ENCODE results near the gene SETD7.

Gene SETD7

DNA sequence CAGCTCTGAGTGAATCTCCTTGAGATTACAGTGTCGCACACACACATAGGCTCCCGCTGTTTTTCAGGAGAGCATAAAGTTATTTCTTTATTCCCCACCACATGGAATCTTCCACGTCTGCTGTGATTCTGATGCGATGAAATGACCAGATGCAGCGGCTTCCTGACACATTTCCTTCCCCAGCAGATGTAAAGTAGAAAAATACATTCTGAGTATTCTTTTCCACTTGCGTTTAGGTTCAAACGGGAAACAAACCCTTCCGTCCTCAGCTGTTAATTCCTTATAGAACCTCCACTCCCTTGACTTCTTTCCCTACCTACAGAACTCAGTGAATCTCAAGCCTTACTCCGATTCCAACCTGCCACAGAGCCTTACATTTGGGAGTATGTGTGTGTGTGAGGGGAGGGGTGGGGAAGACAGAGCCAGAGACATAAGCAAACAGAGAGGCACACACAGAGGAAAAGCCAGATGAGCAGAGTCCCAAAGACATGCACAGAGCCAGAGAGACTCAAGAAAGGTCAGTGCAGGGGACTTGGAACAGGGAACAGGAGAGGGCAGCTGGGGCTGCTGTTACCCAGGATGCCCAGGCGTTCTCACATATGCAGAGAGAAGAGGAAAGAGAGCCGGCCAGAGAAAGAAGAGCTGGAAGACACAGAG, 47.3 kb downstream of the SETD7 start:
- no peak for ATAC-seq
- TF ChIP-seq ARNTL (CRISPR knock-in tag; IDR thresholded peaks at IDR 0.05; ENCODE audit: borderline replicate concordance, low read depth) (no peak), ZNF70 (CRISPR knock-in tag; IDR thresholded peaks at IDR 0.05) (no peak), PPARA (CRISPR knock-in tag; IDR thresholded peaks at IDR 0.05; ENCODE audit: borderline replicate concordance) (no peak), ZFP30 (CRISPR knock-in tag; IDR thresholded peaks at IDR 0.05) (no peak), ISL1 (CRISPR knock-in tag; IDR thresholded peaks at IDR 0.05) (no peak), RARB (CRISPR knock-in tag; IDR thresholded peaks at IDR 0.05) (no peak), ZC3H10 (CRISPR knock-in tag; IDR thresholded peaks at IDR 0.05) (no peak), TCF4 (CRISPR knock-in tag; IDR thresholded peaks at IDR 0.05; ENCODE audit: borderline replicate concordance) (no peak), ZFP3 (CRISPR knock-in tag; IDR thresholded peaks at IDR 0.05) (no peak), BACH2 (CRISPR knock-in tag; IDR thresholded peaks at IDR 0.05; ENCODE audit: borderline replicate concordance) (no peak), GLIS3 (CRISPR knock-in tag; IDR thresholded peaks at IDR 0.05) (no peak), SNAI2 (CRISPR knock-in tag; IDR thresholded peaks at IDR 0.05) (no peak), TOX (CRISPR knock-in tag; IDR thresholded peaks at IDR 0.05; ENCODE audit: borderline replicate concordance) (no peak)
- TF ChIP-seq, protein P1, sequence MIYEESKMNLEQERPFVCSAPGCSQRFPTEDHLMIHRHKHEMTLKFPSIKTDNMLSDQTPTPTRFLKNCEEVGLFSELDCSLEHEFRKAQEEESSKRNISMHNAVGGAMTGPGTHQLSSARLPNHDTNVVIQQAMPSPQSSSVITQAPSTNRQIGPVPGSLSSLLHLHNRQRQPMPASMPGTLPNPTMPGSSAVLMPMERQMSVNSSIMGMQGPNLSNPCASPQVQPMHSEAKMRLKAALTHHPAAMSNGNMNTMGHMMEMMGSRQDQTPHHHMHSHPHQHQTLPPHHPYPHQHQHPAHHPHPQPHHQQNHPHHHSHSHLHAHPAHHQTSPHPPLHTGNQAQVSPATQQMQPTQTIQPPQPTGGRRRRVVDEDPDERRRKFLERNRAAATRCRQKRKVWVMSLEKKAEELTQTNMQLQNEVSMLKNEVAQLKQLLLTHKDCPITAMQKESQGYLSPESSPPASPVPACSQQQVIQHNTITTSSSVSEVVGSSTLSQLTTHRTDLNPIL (CRISPR knock-in tag; IDR thresholded peaks at IDR 0.05; ENCODE audit: low read depth), result no peak
- TF ChIP-seq, protein P2, sequence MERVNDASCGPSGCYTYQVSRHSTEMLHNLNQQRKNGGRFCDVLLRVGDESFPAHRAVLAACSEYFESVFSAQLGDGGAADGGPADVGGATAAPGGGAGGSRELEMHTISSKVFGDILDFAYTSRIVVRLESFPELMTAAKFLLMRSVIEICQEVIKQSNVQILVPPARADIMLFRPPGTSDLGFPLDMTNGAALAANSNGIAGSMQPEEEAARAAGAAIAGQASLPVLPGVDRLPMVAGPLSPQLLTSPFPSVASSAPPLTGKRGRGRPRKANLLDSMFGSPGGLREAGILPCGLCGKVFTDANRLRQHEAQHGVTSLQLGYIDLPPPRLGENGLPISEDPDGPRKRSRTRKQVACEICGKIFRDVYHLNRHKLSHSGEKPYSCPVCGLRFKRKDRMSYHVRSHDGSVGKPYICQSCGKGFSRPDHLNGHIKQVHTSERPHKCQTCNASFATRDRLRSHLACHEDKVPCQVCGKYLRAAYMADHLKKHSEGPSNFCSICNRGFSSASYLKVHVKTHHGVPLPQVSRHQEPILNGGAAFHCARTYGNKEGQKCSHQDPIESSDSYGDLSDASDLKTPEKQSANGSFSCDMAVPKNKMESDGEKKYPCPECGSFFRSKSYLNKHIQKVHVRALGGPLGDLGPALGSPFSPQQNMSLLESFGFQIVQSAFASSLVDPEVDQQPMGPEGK (CRISPR knock-in tag; IDR thresholded peaks at IDR 0.05; ENCODE audit: borderline replicate concordance), result no peak
- TF ChIP-seq, protein P3, sequence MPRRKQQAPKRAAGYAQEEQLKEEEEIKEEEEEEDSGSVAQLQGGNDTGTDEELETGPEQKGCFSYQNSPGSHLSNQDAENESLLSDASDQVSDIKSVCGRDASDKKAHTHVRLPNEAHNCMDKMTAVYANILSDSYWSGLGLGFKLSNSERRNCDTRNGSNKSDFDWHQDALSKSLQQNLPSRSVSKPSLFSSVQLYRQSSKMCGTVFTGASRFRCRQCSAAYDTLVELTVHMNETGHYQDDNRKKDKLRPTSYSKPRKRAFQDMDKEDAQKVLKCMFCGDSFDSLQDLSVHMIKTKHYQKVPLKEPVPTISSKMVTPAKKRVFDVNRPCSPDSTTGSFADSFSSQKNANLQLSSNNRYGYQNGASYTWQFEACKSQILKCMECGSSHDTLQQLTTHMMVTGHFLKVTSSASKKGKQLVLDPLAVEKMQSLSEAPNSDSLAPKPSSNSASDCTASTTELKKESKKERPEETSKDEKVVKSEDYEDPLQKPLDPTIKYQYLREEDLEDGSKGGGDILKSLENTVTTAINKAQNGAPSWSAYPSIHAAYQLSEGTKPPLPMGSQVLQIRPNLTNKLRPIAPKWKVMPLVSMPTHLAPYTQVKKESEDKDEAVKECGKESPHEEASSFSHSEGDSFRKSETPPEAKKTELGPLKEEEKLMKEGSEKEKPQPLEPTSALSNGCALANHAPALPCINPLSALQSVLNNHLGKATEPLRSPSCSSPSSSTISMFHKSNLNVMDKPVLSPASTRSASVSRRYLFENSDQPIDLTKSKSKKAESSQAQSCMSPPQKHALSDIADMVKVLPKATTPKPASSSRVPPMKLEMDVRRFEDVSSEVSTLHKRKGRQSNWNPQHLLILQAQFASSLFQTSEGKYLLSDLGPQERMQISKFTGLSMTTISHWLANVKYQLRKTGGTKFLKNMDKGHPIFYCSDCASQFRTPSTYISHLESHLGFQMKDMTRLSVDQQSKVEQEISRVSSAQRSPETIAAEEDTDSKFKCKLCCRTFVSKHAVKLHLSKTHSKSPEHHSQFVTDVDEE (CRISPR knock-in tag; IDR thresholded peaks at IDR 0.05), result no peak
- TF ChIP-seq, protein P4, sequence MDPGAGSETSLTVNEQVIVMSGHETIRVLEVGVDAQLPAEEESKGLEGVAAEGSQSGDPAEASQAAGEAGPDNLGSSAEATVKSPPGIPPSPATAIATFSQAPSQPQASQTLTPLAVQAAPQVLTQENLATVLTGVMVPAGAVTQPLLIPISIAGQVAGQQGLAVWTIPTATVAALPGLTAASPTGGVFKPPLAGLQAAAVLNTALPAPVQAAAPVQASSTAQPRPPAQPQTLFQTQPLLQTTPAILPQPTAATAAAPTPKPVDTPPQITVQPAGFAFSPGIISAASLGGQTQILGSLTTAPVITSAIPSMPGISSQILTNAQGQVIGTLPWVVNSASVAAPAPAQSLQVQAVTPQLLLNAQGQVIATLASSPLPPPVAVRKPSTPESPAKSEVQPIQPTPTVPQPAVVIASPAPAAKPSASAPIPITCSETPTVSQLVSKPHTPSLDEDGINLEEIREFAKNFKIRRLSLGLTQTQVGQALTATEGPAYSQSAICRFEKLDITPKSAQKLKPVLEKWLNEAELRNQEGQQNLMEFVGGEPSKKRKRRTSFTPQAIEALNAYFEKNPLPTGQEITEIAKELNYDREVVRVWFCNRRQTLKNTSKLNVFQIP (CRISPR knock-in tag; IDR thresholded peaks at IDR 0.05; ENCODE audit: borderline replicate concordance, low read depth), result no peak

DNA sequence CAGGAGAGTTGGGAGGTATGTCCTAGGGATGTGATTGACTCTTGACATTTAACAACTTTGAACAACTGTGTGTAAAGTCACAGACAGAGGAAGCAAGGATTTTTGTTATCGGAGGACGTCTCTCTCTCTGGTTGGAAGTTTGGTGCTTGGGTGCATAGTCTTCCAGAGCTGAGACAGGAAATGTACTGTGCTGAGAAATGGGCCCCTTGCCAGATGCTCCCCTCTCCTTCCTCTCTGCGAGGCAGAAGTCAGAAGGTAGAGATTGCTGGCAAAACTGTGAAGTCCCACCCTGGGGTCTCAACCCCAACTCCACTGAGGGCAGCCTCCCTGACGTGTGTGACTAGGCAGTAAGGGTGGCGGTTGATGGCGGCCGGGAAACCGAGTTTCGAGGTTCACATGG, 49.2 kb downstream of the SETD7 start:
- no peak for ATAC-seq
- TF ChIP-seq CSDC2 (CRISPR knock-in tag; IDR thresholded peaks at IDR 0.05), result no peak
- no peak for TF ChIP-seq ZFP3 (CRISPR knock-in tag; IDR thresholded peaks at IDR 0.05)
- TF ChIP-seq, protein P1 (CRISPR knock-in tag; IDR thresholded peaks at IDR 0.05; ENCODE audit: low read depth), result no peak
- TF ChIP-seq, protein P4 (CRISPR knock-in tag; IDR thresholded peaks at IDR 0.05; ENCODE audit: borderline replicate concordance, low read depth), result no peak
- TF ChIP-seq ISL1 (CRISPR knock-in tag; IDR thresholded peaks at IDR 0.05), result no peak
- no peak for TF ChIP-seq ZNF565 (CRISPR knock-in tag; conservative IDR thresholded peaks at IDR 0.05; ENCODE audit: low read depth)
